ENCODE measurements around the gene ZFP64. TPM values are rescaled to one million over a fixed set of nuclear protein-coding genes. Genes with fewer than 3 reads are reported as not detected.
"Not testable (repeated sequence)": the region's sequence is repeated elsewhere in the genome, so short reads cannot be mapped to it uniquely, and the experiment has no call there.

The ZFP64 gene
- total RNA-seq, 1 experiment from 2014 or later: 33.5 TPM

GRCh38 chr20:52231230-52231746 lies 39.7 kb upstream of the ZFP64 start:
- no TSS peak for BruUV-seq (replicated peaks)
- CTCF ChIA-PET: interaction anchor here (0.6 to 1.1 kb wide), 2 partner anchors 40 to 1316 kb away, joined by 3 to 4 read pairs; partner anchors contain the start of gene ZFP64
- TF ChIP-seq EZH2 (IDR thresholded peaks at IDR 0.05; ENCODE audit: borderline replicate concordance, low read depth, low read length, poor library complexity, severe bottlenecking) (no peak), CTCF (conservative IDR thresholded peaks at IDR 0.05; ENCODE audit: low read depth, low read length) (no peak)
- intact Hi-C loops (cut with micrococcal nuclease; ENCODE audit: unreplicated experiment): no loop called here
- POLR2A ChIA-PET (ENCODE audit: low non-redundant PET): no interaction called here
- no peak for DNase-seq (ENCODE audit: low spot score)
- peaks cover 21% of the 10 kb centered on the region for H3K4me1 ChIP-seq (ENCODE audit: insufficient read depth, low read length, poor library complexity, severe bottlenecking)
- no peak overlapping the region for H3K4me3 ChIP-seq (ENCODE audit: low read depth, low read length, poor library complexity, severe bottlenecking)
- no peaks in the 10 kb centered on the region for H3K9me3 ChIP-seq (ENCODE audit: low read depth, low read length, poor library complexity, severe bottlenecking)
- no peak overlapping the region for H3K27ac ChIP-seq (ENCODE audit: low read depth, low read length, poor library complexity, severe bottlenecking)
- no peaks in the 10 kb centered on the region for H3K36me3 ChIP-seq (ENCODE audit: insufficient read depth, low read length, poor library complexity, severe bottlenecking)
- no peaks in the 10 kb centered on the region for H3K27me3 ChIP-seq (replicated peaks; ENCODE audit: insufficient read depth, low read depth, low read length, poor library complexity)

GRCh38 chr20:52230409-52230808 lies 38.8 kb upstream of the ZFP64 start:
- no TSS peak for BruUV-seq (replicated peaks)
- POLR2A ChIA-PET (ENCODE audit: low non-redundant PET): no interaction called here
- H3K4me3 ChIP-seq (ENCODE audit: low read depth, low read length, poor library complexity, severe bottlenecking): no peak overlapping the region

GRCh38 chr20:52229346-52229745 lies 37.8 kb upstream of the ZFP64 start:
- H3K9me3 ChIP-seq (ENCODE audit: low read depth, low read length, poor library complexity, severe bottlenecking); H3K27ac ChIP-seq (ENCODE audit: low read depth, low read length, poor library complexity, severe bottlenecking); H3K36me3 ChIP-seq (ENCODE audit: insufficient read depth, low read length, poor library complexity, severe bottlenecking); DNase-seq (ENCODE audit: low spot score); H3K27me3 ChIP-seq (replicated peaks; ENCODE audit: insufficient read depth, low read depth, low read length, poor library complexity); H3K4me3 ChIP-seq (ENCODE audit: low read depth, low read length, poor library complexity, severe bottlenecking); POLR2A ChIA-PET (ENCODE audit: low non-redundant PET); CTCF ChIA-PET; intact Hi-C loops (cut with micrococcal nuclease; ENCODE audit: unreplicated experiment); BruUV-seq (replicated peaks): not testable (repeated sequence)
- H3K4me1 ChIP-seq (ENCODE audit: insufficient read depth, low read length, poor library complexity, severe bottlenecking): peaks cover 27% of the 10 kb centered on the region

More at GRCh38 chr20:52230409-52230808, 38.8 kb upstream of the ZFP64 start:
- Histone ChIP-seq H3K27me3 (replicated peaks; ENCODE audit: insufficient read depth, low read depth, low read length, poor library complexity) (no peaks in the 10 kb centered on the region), H3K36me3 (ENCODE audit: insufficient read depth, low read length, poor library complexity, severe bottlenecking) (no peaks in the 10 kb centered on the region), H3K9me3 (ENCODE audit: low read depth, low read length, poor library complexity, severe bottlenecking) (no peaks in the 10 kb centered on the region), H3K27ac (ENCODE audit: low read depth, low read length, poor library complexity, severe bottlenecking) (no peak overlapping the region), H3K4me1 (ENCODE audit: insufficient read depth, low read length, poor library complexity, severe bottlenecking) (peaks cover 27% of the 10 kb centered on the region)
- CTCF ChIA-PET: interaction anchor here (1.1 kb wide), 1 partner anchor 39 kb away, joined by 3 read pairs; the partner anchor contains the start of gene ZFP64
- TF ChIP-seq CTCF (conservative IDR thresholded peaks at IDR 0.05; ENCODE audit: low read depth, low read length) (no peak), EZH2 (IDR thresholded peaks at IDR 0.05; ENCODE audit: borderline replicate concordance, low read depth, low read length, poor library complexity, severe bottlenecking) (no peak)
- peak; percentile 88 for DNase-seq (ENCODE audit: low spot score)
- intact Hi-C loops (cut with micrococcal nuclease; ENCODE audit: unreplicated experiment): no loop called here

DNA sequence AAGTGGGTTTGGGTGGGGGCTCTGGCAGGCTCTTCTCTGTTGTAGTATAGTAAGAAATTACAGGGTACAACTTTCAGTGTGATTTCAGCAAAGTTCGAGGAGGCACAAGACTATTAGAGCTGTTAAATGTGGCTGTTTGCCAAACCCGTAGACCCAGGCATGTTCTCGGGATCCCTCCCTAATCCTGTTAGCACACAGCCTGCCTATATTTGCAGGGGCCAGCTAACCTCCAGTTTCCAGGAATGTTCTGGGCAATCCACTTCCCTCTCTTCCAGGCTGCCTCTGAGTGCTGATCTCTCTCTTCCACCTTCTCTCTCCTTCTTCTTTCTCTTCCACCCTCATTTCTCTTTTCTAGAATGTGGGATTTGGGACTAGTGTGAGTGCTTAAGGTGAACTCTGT lies 34.8 kb upstream of the ZFP64 start:
- no peak overlapping the region for H3K4me3 ChIP-seq (ENCODE audit: low read depth, low read length, poor library complexity, severe bottlenecking)
- H3K36me3 ChIP-seq (ENCODE audit: insufficient read depth, low read length, poor library complexity, severe bottlenecking): no peaks in the 10 kb centered on the region
- no TSS peak for BruUV-seq (replicated peaks)
- H3K27ac ChIP-seq (ENCODE audit: low read depth, low read length, poor library complexity, severe bottlenecking): no peak overlapping the region
- H3K4me1 ChIP-seq (ENCODE audit: insufficient read depth, low read length, poor library complexity, severe bottlenecking): peaks cover 25% of the 10 kb centered on the region
- POLR2A ChIA-PET (ENCODE audit: low non-redundant PET): no interaction called here
- CTCF ChIA-PET: no interaction called here
- peaks cover 2% of the 10 kb centered on the region for H3K9me3 ChIP-seq (ENCODE audit: low read depth, low read length, poor library complexity, severe bottlenecking)
- intact Hi-C loops (cut with micrococcal nuclease; ENCODE audit: unreplicated experiment): no loop called here
- peak; percentile 80 for DNase-seq (ENCODE audit: low spot score)
- H3K27me3 ChIP-seq (replicated peaks; ENCODE audit: insufficient read depth, low read depth, low read length, poor library complexity): no peaks in the 10 kb centered on the region
- TF ChIP-seq EZH2 (IDR thresholded peaks at IDR 0.05; ENCODE audit: borderline replicate concordance, low read depth, low read length, poor library complexity, severe bottlenecking): no peak
- TF ChIP-seq CTCF (conservative IDR thresholded peaks at IDR 0.05; ENCODE audit: low read depth, low read length): no peak
